Activated B cell treated with CpG ODN at 0.5 μM for 24 hours (primary cell): ENCODE data around the gene CLMP. TPM values are rescaled to one million over a fixed set of nuclear protein-coding genes. Genes with fewer than 3 reads are reported as not detected.

ENCODE experiments used
- ATAC-seq: fragments of 200-7000 bp; cut with Tn5 transposase; one replicate; pipeline ENCODE4 v1.10.0; 2021; ENCODE audit warnings: low read depth, mild to moderate bottlenecking, moderate library complexity
- CTCF ChIA-PET: fragments of 350-600 bp; sonication (Branson Sonifier 250); formaldehyde crosslinking; loops from one replicate; lab custom pipeline; 2021; ENCODE audit warnings: antibody characterized with exemption; lab: Charles Lee
- POLR2A ChIA-PET: fragments of 350-600 bp; sonication (Branson Sonifier 250); formaldehyde crosslinking; loops from one replicate; lab custom pipeline; 2021; ENCODE audit warnings: antibody characterized with exemption; lab: Charles Lee
- DNase-seq: peaks from one replicate; pipeline ENCODE4 v3.0.0; 2022
- H3K27ac Mint-ChIP-seq: one replicate; pipeline ENCODE4 v1.8.0; 2020; ENCODE audit warnings: mixed read lengths
- H3K27me3 Mint-ChIP-seq: one replicate; pipeline ENCODE4 v1.8.0; 2021; ENCODE audit warnings: mixed read lengths
- H3K36me3 Mint-ChIP-seq: one replicate; pipeline ENCODE4 v1.8.0; 2021; ENCODE audit warnings: low read depth, mixed read lengths
- H3K4me1 Mint-ChIP-seq: one replicate; pipeline ENCODE4 v1.8.0; 2021; ENCODE audit warnings: mixed read lengths
- H3K4me3 Mint-ChIP-seq: one replicate; pipeline ENCODE4 v1.8.0; 2020; ENCODE audit warnings: mild to moderate bottlenecking, mixed read lengths
- H3K9me3 Mint-ChIP-seq: one replicate; pipeline ENCODE4 v1.8.0; 2020; ENCODE audit warnings: mixed read lengths
- CTCF ChIP-seq: fragments of 200-600 bp; IDR thresholded peaks from one replicate; pipeline ENCODE4 v1.8.0; 2022; ENCODE audit warnings: antibody characterized with exemption, mild to moderate bottlenecking
- intact Hi-C: fragments of 100-400 bp; cut with micrococcal nuclease; formaldehyde crosslinking; loops from one replicate; pipeline ENCODE4 v1.15.1; 2024
- total RNA-seq: library from RNA; stranded (reverse); gene quantifications from 2 replicates; pipeline ENCODE4 v1.2.3, GENCODE V29; 2022

The CLMP gene
- total RNA-seq, 1 donor from 2014 or later: not detected

GRCh38 chr11:123107945-123108495 is 87.0 kb downstream of the CLMP start:
- intact Hi-C loops: no loop called here
- Mint-ChIP-seq H3K4me3 (no peak overlapping the region), H3K27ac (no peak overlapping the region), H3K36me3 (no peaks in the 10 kb centered on the region), H3K9me3 (no peaks in the 10 kb centered on the region), H3K4me1 (peaks cover 3% of the 10 kb centered on the region), H3K27me3 (peaks cover 13% of the 10 kb centered on the region)
- POLR2A ChIA-PET: no interaction called here
- ATAC-seq (no peak), DNase-seq (no peak)
- CTCF ChIA-PET: no interaction called here
- no peak for TF ChIP-seq CTCF

- ChIA-PET POLR2A (no interaction called here), CTCF (interaction anchor here (1.6 to 2.5 kb wide), 2 partner anchors 13 to 142 kb away, joined by 5 to 13 read pairs; no protein-coding TSS in a partner anchor)
- H3K27me3 Mint-ChIP-seq: peaks cover 16% of the 10 kb centered on the region
- intact Hi-C loops: no loop called here
- H3K4me3 Mint-ChIP-seq: no peak overlapping the region
- TF ChIP-seq CTCF: no peak
- no peak for ATAC-seq
- H3K4me1 Mint-ChIP-seq: peaks cover 3% of the 10 kb centered on the region
- H3K27ac Mint-ChIP-seq: no peak overlapping the region
- H3K9me3 Mint-ChIP-seq: no peaks in the 10 kb centered on the region
- DNase-seq: no peak
- H3K36me3 Mint-ChIP-seq: no peaks in the 10 kb centered on the region
Measured at GRCh38 chr11:123104697-123105096, 90.4 kb downstream of the CLMP start.

GRCh38 chr11:123103326-123103980 is 91.6 kb downstream of the CLMP start:
- ChIA-PET CTCF (interaction anchor here (0.6 to 2.5 kb wide), 5 partner anchors 9 to 144 kb away, joined by 3 to 13 read pairs (median 5); no protein-coding TSS in a partner anchor), POLR2A (interaction anchor here (1.5 kb wide), 1 partner anchor 41 kb away, joined by 4 read pairs; the partner anchor contains the start of gene HSPA8)
- no peak overlapping the region for H3K4me3 Mint-ChIP-seq
- intact Hi-C loops: no loop called here
- H3K36me3 Mint-ChIP-seq: no peaks in the 10 kb centered on the region
- ATAC-seq (peak; percentile 56), DNase-seq (no peak)
- H3K27ac Mint-ChIP-seq: no peak overlapping the region
- TF ChIP-seq CTCF: no peak
- H3K9me3 Mint-ChIP-seq: no peaks in the 10 kb centered on the region
- peaks cover 9% of the 10 kb centered on the region for H3K27me3 Mint-ChIP-seq
- peaks cover 3% of the 10 kb centered on the region for H3K4me1 Mint-ChIP-seq

- no peak overlapping the region for H3K27ac Mint-ChIP-seq
- CTCF ChIA-PET: no interaction called here
- no peaks in the 10 kb centered on the region for H3K36me3 Mint-ChIP-seq
- no peak overlapping the region for H3K4me3 Mint-ChIP-seq
- H3K9me3 Mint-ChIP-seq: no peaks in the 10 kb centered on the region
- POLR2A ChIA-PET: no interaction called here
- H3K27me3 Mint-ChIP-seq: peaks cover 3% of the 10 kb centered on the region
- TF ChIP-seq CTCF: no peak
- ATAC-seq: no peak
- H3K4me1 Mint-ChIP-seq: peaks cover 3% of the 10 kb centered on the region
- intact Hi-C loops: no loop called here
- no peak for DNase-seq
Measured at GRCh38 chr11:123100379-123101085, 94.5 kb downstream of the CLMP start.

GRCh38 chr11:123098990-123099389 is 96.1 kb downstream of the CLMP start:
- Mint-ChIP-seq H3K36me3 (no peaks in the 10 kb centered on the region), H3K4me3 (no peak overlapping the region), H3K9me3 (no peaks in the 10 kb centered on the region), H3K27me3 (peaks cover 3% of the 10 kb centered on the region), H3K27ac (no peak overlapping the region), H3K4me1 (peaks cover 3% of the 10 kb centered on the region)
- ATAC-seq (no peak), DNase-seq (no peak)
- intact Hi-C loops: no loop called here
- TF ChIP-seq CTCF: no peak
- ChIA-PET POLR2A (no interaction called here), CTCF (no interaction called here)
